Stimulated activated CD8-positive, alpha-beta memory T cell treated with anti-CD3 and anti-CD28 coated beads, Interleukin-7, amount 100 ng/mL, for 1 hour (primary cell): ENCODE measurements around the gene DOP1A.
"Not testable (repeated sequence)": the region's sequence is repeated elsewhere in the genome, so short reads cannot be mapped to it uniquely, and the experiment has no call there.

Source experiments
- DNase-seq, 2 donors: peaks; one replicate each; pipeline ENCODE4 v3.0.0-alpha.2; 2020; ENCODE audit warnings: low read depth in 2 of 2

Gene DOP1A

GRCh38 chr6:83151114-83151513 is 83.6 kb downstream of the DOP1A start:
- no peak for DNase-seq

- DNase-seq: no peak
Measured at GRCh38 chr6:83152913-83153312, 85.4 kb downstream of the DOP1A start.

- no peak for DNase-seq
Measured at GRCh38 chr6:83153883-83154521, 86.5 kb downstream of the DOP1A start.

GRCh38 chr6:83155794-83156193 is 88.3 kb downstream of the DOP1A start:
- DNase-seq: no peak

DNA sequence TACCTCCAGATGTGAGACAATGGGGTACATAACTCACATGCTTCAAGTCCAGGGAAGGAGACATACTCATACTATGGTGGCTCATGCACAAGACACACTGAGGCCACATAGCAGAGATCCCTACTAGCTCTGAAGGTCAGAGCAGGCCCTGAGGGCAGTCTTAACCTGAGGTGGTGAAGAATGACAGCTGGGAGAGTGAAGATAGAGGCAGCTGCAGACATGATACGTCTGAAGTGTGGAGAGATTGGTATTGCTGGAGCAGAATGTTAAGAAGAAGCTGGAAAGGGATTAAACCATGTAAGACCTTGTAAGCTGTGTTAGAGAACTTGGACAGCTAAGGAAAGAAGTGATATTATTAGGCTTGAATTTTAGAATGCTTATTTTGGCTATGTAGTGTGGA is 92.7 kb downstream of the DOP1A start:
- no peak for DNase-seq

- no peak for DNase-seq
Measured at GRCh38 chr6:83167726-83168278, 100.3 kb downstream of the DOP1A start.

- DNase-seq: no peak
Measured at GRCh38 chr6:83168556-83168955, 101.1 kb downstream of the DOP1A start.

- DNase-seq: no peak
Measured at GRCh38 chr6:83169106-83169505, 101.6 kb downstream of the DOP1A start.

GRCh38 chr6:83169511-83169910 is 102.0 kb downstream of the DOP1A start:
- no peak for DNase-seq

DNA sequence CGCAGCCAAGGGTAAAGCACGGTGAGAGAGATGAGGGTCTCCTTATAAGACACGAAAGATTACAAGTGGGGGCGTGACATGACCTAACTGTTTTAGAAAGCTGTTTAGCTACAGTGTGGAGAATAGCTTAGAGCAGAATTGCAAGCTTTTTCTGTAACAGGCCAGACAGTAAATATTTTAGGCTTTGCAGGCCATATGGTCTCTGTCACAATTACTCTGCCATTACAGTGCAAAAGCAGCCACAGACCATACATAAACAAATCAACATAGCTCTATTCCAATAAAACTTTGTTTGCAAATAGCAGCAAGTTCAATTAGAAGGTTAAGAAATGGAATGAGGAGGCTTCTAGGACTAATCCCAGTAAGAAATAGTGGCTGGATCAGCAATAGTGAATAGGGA is 108.8 kb downstream of the DOP1A start:
- no peak for DNase-seq

GRCh38 chr6:83180426-83180950 is 113.0 kb downstream of the DOP1A start:
- DNase-seq: no peak

- DNase-seq: no peak
Measured at GRCh38 chr6:83182114-83182513, 114.6 kb downstream of the DOP1A start.

GRCh38 chr6:83183082-83183828 is 115.8 kb downstream of the DOP1A start:
- DNase-seq: no peak

- no peak for DNase-seq
Measured at GRCh38 chr6:83185096-83185495, 117.6 kb downstream of the DOP1A start.

- no peak for DNase-seq
Measured at GRCh38 chr6:83188501-83188900, 121.0 kb downstream of the DOP1A start.

DNA sequence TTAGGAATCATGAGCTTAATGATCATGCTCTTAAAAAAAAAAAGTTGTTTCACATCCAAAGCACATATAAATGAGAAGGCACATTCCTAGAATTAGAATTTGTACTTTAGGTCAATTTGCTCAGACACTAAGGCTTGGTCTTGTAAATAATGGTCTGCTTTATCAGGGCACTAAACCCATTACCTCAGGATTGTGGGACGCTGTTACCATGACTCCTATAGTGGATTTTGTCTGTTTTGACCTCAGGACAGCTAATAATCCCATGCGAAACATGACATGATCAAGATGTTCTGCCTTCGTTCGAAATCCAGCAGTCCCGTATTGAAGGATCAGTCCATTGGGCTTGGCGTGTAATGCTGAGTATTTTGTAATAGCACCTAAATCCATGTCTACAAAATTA is 123.2 kb downstream of the DOP1A start:
- DNase-seq: no peak

DNA sequence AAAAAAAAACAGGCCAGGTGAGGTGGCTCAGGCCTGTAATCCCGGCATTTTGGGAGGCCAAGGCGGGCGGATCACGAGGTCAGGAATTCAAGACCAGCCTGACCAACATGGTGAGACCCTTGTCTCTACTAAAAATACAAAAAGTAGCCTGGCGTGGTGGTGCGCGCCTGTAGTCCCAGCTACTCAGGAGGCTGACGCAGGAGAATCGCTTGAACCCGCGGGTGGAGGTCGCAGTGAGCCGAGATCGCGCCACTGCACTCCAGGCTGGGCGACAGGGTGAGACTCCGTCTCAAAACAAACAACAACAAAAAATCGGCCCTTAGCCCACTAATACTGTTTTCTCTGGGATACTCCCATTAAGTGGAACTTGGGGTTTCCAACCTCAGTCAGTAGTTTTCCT is 124.5 kb downstream of the DOP1A start:
- not testable (repeated sequence) for DNase-seq

GRCh38 chr6:83192456-83192855 is 125.0 kb downstream of the DOP1A start:
- no peak for DNase-seq

DNA sequence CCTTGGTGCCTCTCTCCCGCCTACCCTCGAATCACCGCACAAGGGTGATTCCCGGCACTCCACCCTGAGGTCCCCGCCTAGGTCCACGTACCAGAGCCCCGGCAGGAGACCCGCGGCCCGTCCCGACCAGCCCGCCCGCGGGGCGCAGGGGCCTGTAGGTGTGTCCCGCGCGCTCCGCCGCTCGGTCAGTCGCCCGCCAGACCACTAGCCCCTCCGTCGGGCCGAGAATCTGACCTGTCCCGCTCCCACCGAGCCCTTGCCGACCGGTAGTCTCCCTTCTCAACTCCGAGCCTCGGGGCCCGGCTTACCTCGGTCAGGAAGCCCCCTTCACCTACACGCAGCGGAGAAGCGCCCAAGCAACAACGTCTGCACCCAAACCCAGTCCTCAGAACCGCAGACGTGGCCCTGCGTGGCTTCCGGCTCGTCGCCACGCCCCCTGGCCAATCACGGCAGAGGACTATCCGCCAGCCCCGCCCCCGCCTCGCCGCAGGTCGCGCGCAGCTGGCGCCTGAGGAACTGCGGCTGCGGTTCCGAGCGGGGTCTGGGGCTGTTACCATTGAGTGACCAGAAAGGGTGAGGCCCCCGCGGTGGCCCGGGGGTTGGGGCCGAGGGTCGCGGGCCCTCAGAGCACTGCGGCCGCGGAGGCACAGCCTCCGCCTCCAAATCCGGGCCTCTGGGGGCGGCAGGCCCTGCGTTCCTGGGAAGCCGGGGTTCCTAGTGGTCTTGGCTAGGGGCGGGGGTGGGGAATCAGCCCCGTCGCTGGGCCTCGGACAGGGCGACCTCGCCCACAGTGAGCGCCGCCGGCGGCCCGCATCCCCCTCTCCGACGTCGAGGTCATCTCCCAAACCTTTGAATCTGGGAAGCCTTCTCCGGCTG is 125.6 kb downstream of the DOP1A start, which contains the start of the genes PGM3 and RWDD2A:
Gene PGM3 (minus strand): TSS at position 395 of the 876 bp plus-strand sequence. CDS start 2,253 bp downstream, outside the sequence.
Gene RWDD2A (plus strand): TSS at position 487 of the 876 bp plus-strand sequence. CDS start 1,095 bp downstream, outside the sequence.
- peak; percentile 76 to 79 for DNase-seq

GRCh38 chr6:83193747-83194566 is 126.5 kb downstream of the DOP1A start:
- DNase-seq: no peak
